ENCODE data around the gene RPS6KA5.
"Not testable (repeated sequence)": the region's sequence is repeated elsewhere in the genome, so short reads cannot be mapped to it uniquely, and the experiment has no call there.

The RPS6KA5 gene

GRCh38 chr14:91094772-91095171 lies 34.3 kb upstream of the RPS6KA5 start:
- no peak for TF ChIP-seq CTCF (IDR thresholded peaks at IDR 0.05; ENCODE audit: low read depth, low read length)

GRCh38 chr14:91093743-91094472 lies 33.5 kb upstream of the RPS6KA5 start:
- H3K4me3 ChIP-seq (ENCODE audit: low read depth, low read length) = not testable (repeated sequence)

More at GRCh38 chr14:91094772-91095171, 34.3 kb upstream of the RPS6KA5 start:
- H3K4me3 ChIP-seq (ENCODE audit: low read depth, low read length) = no peak overlapping the region

- TF ChIP-seq CTCF (IDR thresholded peaks at IDR 0.05; ENCODE audit: low read depth, low read length) = no peak
- no peak overlapping the region for H3K4me3 ChIP-seq (ENCODE audit: low read depth, low read length)
These were observed 31.6 kb upstream of the RPS6KA5 start for GRCh38 chr14:91092073-91092472.

DNA sequence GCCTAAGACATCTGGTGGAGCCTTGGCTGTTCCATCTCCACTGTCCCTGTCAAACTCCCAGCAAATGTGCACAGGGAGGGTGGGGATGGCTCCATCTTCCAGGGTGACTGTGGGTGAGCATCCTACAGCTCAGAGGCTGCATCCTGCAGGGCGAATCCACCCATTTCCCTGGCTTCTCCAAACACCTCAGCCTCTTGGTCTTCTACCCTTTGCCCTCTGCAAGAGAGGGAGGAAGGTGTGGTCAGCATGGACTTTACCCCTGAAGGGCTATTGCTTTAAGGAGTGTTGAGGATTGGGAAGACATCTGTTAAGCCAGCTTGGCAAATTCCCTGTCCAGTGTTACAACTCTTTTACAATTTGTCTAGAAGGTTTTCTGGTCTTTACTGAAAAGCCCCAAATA lies 30.3 kb upstream of the RPS6KA5 start:
- no peak for TF ChIP-seq CTCF (IDR thresholded peaks at IDR 0.05; ENCODE audit: low read depth, low read length)
- no peak overlapping the region for H3K4me3 ChIP-seq (ENCODE audit: low read depth, low read length)

- H3K4me3 ChIP-seq (ENCODE audit: low read depth, low read length) = no peak overlapping the region
- TF ChIP-seq CTCF (IDR thresholded peaks at IDR 0.05; ENCODE audit: low read depth, low read length) = no peak
These were observed 29.6 kb upstream of the RPS6KA5 start for GRCh38 chr14:91089958-91090535.

DNA sequence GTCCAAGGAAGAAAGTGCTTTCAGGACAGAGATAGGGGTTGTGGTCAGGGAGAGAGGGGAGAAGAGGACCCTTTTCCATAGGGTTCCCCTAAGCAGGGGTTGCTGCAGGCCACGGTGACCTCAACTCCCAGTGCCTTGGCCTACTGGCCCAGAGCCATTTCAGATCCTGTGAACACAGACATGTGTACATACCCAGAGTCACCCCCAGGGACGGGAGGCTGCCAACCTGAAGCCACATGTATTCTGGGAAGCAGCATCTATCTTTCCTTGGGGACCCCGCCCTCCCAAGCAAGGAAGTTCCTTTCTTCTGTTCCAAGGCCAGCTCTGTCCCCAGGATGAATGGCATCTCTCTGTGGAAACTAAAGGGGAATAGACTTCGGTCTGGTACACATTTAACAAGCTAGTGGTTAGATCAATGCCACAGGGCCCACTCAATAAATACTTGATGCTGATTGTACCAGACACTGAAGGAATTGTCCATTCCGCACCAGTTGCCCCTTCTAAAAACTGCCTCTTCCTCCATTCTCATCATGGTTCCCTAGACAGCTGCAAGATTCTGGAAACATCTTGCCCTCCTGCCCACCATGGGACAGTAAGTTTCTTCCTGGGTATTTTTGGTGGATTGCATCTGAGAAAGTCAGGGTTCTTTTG lies 28.3 kb upstream of the RPS6KA5 start:
- no peak overlapping the region for H3K4me3 ChIP-seq (ENCODE audit: low read depth, low read length)
- TF ChIP-seq CTCF (IDR thresholded peaks at IDR 0.05; ENCODE audit: low read depth, low read length) = no peak

DNA sequence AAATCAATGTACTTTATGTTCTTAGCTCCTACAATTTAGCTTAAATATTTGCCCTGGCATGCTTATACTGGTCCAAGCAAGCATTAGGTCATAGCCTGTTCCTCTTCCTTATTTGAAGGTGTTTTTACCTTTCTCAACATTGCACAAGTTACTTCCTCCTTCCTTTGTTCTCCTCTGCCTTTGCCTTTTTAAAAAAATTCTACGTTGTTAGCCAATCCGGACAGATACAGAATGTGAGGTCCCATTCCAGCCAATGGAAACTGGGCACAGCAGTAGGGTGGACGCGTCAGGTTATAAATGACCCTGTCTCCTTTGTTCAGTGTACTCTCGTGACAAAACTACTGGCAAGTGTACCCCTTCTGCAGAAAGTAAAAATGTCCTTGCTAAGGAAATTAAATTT lies 27.0 kb upstream of the RPS6KA5 start:
- H3K4me3 ChIP-seq (ENCODE audit: low read depth, low read length) = not testable (repeated sequence)

- TF ChIP-seq CTCF (IDR thresholded peaks at IDR 0.05; ENCODE audit: low read depth, low read length) = no peak
- no peak overlapping the region for H3K4me3 ChIP-seq (ENCODE audit: low read depth, low read length)
These were observed 24.1 kb upstream of the RPS6KA5 start for GRCh38 chr14:91084516-91084915.

All from WI38 (cell line).